ACC112 (cell line): ENCODE measurements around the gene LARGE2.

Experiments
- H2AFZ ChIP-seq: fragments of 200-600 bp; sonication (generic); one replicate; pipeline ENCODE4 v1.6.0; 2017; ENCODE audit warnings: antibody characterized with exemption, low read length; ENCODE audit not compliant: unreplicated experiment
- H3K27ac ChIP-seq: fragments of 200-600 bp; sonication (generic); 2 replicates; pipeline ENCODE4 v1.5.1; 2014; ENCODE audit warnings: low read depth, mild to moderate bottlenecking, antibody characterized with exemption, low read length, moderate library complexity
- H3K27me3 ChIP-seq: fragments of 200-600 bp; sonication (generic); 2 replicates; pipeline ENCODE4 v1.6.1; 2014; ENCODE audit warnings: mild to moderate bottlenecking, antibody characterized with exemption, low read length, moderate library complexity, mixed read lengths; ENCODE audit not compliant: insufficient read depth
- H3K36me3 ChIP-seq: fragments of 200-600 bp; sonication (generic); 2 replicates; pipeline ENCODE4 v1.6.1; 2016; ENCODE audit warnings: mild to moderate bottlenecking, antibody characterized with exemption, low read length, moderate library complexity, mixed read lengths; ENCODE audit not compliant: insufficient read depth
- H3K4me1 ChIP-seq: fragments of 200-600 bp; sonication (generic); one replicate; pipeline ENCODE4 v1.6.1; 2016; ENCODE audit warnings: low read length, mixed read lengths; ENCODE audit not compliant: insufficient read depth, unreplicated experiment, control insufficient read depth
- H3K4me3 ChIP-seq: fragments of 200-600 bp; sonication (generic); 2 replicates; pipeline ENCODE4 v1.5.1; 2014; ENCODE audit warnings: mild to moderate bottlenecking, low read depth, low read length
- H3K79me2 ChIP-seq: fragments of 200-600 bp; sonication (generic); one replicate; pipeline ENCODE4 v1.6.0; 2016; ENCODE audit warnings: low read length; ENCODE audit not compliant: control insufficient read depth, unreplicated experiment, insufficient read depth

Gene LARGE2

GRCh38 chr11:45973601-45974000 is 51.1 kb downstream of the LARGE2 start:
- Histone ChIP-seq H3K27ac (no peak overlapping the region), H3K27me3 (no peaks in the 10 kb centered on the region), H3K79me2 (no peaks in the 10 kb centered on the region), H3K4me1 (no peaks in the 10 kb centered on the region), H3K4me3 (no peak overlapping the region), H2AFZ (no peak overlapping the region), H3K36me3 (peaks cover 18% of the 10 kb centered on the region; the same call in 1 of the 2 replicates)

GRCh38 chr11:45974806-45975205 is 52.4 kb downstream of the LARGE2 start:
- peaks cover 21% of the 10 kb centered on the region; the same call in 1 of the 2 replicates for H3K36me3 ChIP-seq
- H3K4me3 ChIP-seq = no peak overlapping the region
- no peaks in the 10 kb centered on the region for H3K4me1 ChIP-seq
- H3K79me2 ChIP-seq = no peaks in the 10 kb centered on the region
- no peaks in the 10 kb centered on the region for H3K27me3 ChIP-seq
- H3K27ac ChIP-seq = no peak overlapping the region
- H2AFZ ChIP-seq = no peak overlapping the region
